ENCODE data around the gene CACNB2. TPM values are rescaled to one million over a fixed set of nuclear protein-coding genes. Genes with fewer than 3 reads are reported as not detected.

The CACNB2 gene
- polyA plus RNA-seq, 1 of the 3 experiments (the other 2 are of a cell fraction) = 0.74 TPM

- Histone ChIP-seq H3K4me1 (ENCODE audit: control insufficient read depth in 1 of 2, insufficient read depth in 2 of 2, low read depth in 1 of 2, low read length in 1 of 2) (peaks cover 4 to 7% of the 10 kb centered on the region in 2 experiments; a peak in 2 of 4 replicates), H3K9me3 (no peaks in the 10 kb centered on the region), H3K27ac (ENCODE audit: low read depth in 2 of 2, low read length in 1 of 2) (no peak overlapping the region), H3K79me2 (ENCODE audit: insufficient read depth) (no peaks in the 10 kb centered on the region), H3K36me3 (replicated peaks in 1 of 2; ENCODE audit: control insufficient read depth in 1 of 2, insufficient read depth in 2 of 2, low read length in 1 of 2) (no peaks in the 10 kb centered on the region), H3K27me3 (ENCODE audit: insufficient read depth) (peaks cover 14% of the 10 kb centered on the region; the same call in 1 of the 2 replicates), H3K4me3 (ENCODE audit: low read depth in 2 of 2, low read length in 1 of 2) (no peak overlapping the region), H4K20me1 (ENCODE audit: insufficient read depth) (no peaks in the 10 kb centered on the region), H3F3A (replicated peaks; ENCODE audit: insufficient read depth) (no peaks in the 10 kb centered on the region), H3K4me2 (no peak overlapping the region), H2AFZ (ENCODE audit: low read depth) (no peak overlapping the region), H3K9ac (no peak overlapping the region), H3K9me2 (no peaks in the 10 kb centered on the region)
- ChIA-PET CTCF (no interaction called here), POLR2A (no interaction called here)
- WGBS (ENCODE audit: low lambda C conversion rate) = 38% methylated on average over 1 of the region's 1 CpG
- DNase-seq = no peak
- TF ChIP-seq REST (IDR thresholded peaks at IDR 0.05; ENCODE audit: low read depth, low read length) = no peak
- no peak for TF ChIP-seq FOXJ3 (CRISPR knock-in tag; IDR thresholded peaks at IDR 0.05)
- no peak for TF ChIP-seq CHD2 (IDR thresholded peaks at IDR 0.05; ENCODE audit: low read length, partially characterized antibody)
- no peak for TF ChIP-seq RFX5 (IDR thresholded peaks at IDR 0.05; ENCODE audit: low read length)
- no peak for TF ChIP-seq PBX3 (IDR thresholded peaks at IDR 0.05)
These were observed 3.1 kb upstream of the CACNB2 start for GRCh38 chr10:18137111-18137510.

- Histone ChIP-seq H3K4me1 (ENCODE audit: control insufficient read depth in 1 of 2, insufficient read depth in 2 of 2, low read depth in 1 of 2, low read length in 1 of 2) (peaks cover 5 to 12% of the 10 kb centered on the region in 2 experiments; a peak in 2 of 4 replicates), H3K9me2 (no peaks in the 10 kb centered on the region), H3K36me3 (replicated peaks in 1 of 2; ENCODE audit: control insufficient read depth in 1 of 2, insufficient read depth in 2 of 2, low read length in 1 of 2) (no peaks in the 10 kb centered on the region), H2AFZ (ENCODE audit: low read depth) (no peak overlapping the region), H3K79me2 (ENCODE audit: insufficient read depth) (no peaks in the 10 kb centered on the region), H3K9me3 (no peaks in the 10 kb centered on the region), H3K4me3 (ENCODE audit: low read depth in 2 of 2, low read length in 1 of 2) (peak overlapping the region; percentile 60 to 63), H3K9ac (no peak overlapping the region), H3K27me3 (ENCODE audit: insufficient read depth) (peaks cover 14% of the 10 kb centered on the region; the same call in 1 of the 2 replicates), H3K4me2 (peak overlapping the region; percentile 87), H4K20me1 (ENCODE audit: insufficient read depth) (no peaks in the 10 kb centered on the region), H3F3A (replicated peaks; ENCODE audit: insufficient read depth) (no peaks in the 10 kb centered on the region), H3K27ac (ENCODE audit: low read depth in 2 of 2, low read length in 1 of 2) (no peak overlapping the region; a peak in 1 of 4 replicates)
- CTCF ChIA-PET = interaction anchor here (0.6 to 1.2 kb wide), 5 partner anchors 24 to 415 kb away, joined by 3 to 4 read pairs (median 3); no protein-coding TSS in a partner anchor
- DNase-seq = peak; percentile 75
- POLR2A ChIA-PET = no interaction called here
- no peak for TF ChIP-seq TCF12 (IDR thresholded peaks at IDR 0.05)
- no peak for TF ChIP-seq RXRA (IDR thresholded peaks at IDR 0.05; ENCODE audit: borderline replicate concordance, low read depth)
- TF ChIP-seq EP300 (IDR thresholded peaks at IDR 0.05; ENCODE audit: borderline replicate concordance in 1 of 2, low read depth in 1 of 2, low read length in 1 of 2) = no peak
- no peak for TF ChIP-seq USF2 (IDR thresholded peaks at IDR 0.05; ENCODE audit: borderline replicate concordance, low read depth, low read length)
- no peak for TF ChIP-seq FOSL2 (IDR thresholded peaks at IDR 0.05; ENCODE audit: borderline replicate concordance, low read depth)
- TF ChIP-seq RCOR1 (IDR thresholded peaks at IDR 0.05; ENCODE audit: low read length) = no peak
- TF ChIP-seq POLR2AphosphoS5 (IDR thresholded peaks at IDR 0.05; ENCODE audit: low read depth, low read length) = no peak
- TF ChIP-seq GATA2 (CRISPR knock-in tag; IDR thresholded peaks at IDR 0.05) = no peak
- TF ChIP-seq REST (IDR thresholded peaks at IDR 0.05; ENCODE audit: low read depth, low read length) = no peak
- 21% methylated on average over 22 of the region's 41 CpGs for WGBS (ENCODE audit: low lambda C conversion rate)
These were observed 977 bp downstream of the CACNB2 start for GRCh38 chr10:18140957-18141845.
